ENCODE data around the gene KIAA0319L.
"Not testable (repeated sequence)": the region's sequence is repeated elsewhere in the genome, so short reads cannot be mapped to it uniquely, and the experiment has no call there.

Gene KIAA0319L

DNA sequence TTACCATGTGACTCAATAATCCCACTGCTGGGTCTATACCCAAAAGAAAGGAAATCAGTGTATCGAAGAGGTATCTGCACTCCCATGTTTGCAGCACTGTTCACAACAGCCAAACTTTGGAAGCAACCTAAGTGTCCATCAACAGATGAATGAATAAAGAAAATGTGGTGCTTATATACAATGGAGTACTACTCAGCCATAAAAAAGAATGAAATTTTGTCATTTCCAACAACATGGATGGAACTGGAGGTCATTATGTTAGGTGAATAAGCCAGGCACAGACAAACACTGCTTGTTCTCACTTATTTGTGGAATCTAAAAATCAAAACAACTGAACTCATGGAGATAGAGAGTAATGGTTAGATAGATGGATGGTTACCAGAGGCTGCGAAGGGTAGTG, 79.3 kb downstream of the KIAA0319L start:
- DNase-seq = no peak

DNA sequence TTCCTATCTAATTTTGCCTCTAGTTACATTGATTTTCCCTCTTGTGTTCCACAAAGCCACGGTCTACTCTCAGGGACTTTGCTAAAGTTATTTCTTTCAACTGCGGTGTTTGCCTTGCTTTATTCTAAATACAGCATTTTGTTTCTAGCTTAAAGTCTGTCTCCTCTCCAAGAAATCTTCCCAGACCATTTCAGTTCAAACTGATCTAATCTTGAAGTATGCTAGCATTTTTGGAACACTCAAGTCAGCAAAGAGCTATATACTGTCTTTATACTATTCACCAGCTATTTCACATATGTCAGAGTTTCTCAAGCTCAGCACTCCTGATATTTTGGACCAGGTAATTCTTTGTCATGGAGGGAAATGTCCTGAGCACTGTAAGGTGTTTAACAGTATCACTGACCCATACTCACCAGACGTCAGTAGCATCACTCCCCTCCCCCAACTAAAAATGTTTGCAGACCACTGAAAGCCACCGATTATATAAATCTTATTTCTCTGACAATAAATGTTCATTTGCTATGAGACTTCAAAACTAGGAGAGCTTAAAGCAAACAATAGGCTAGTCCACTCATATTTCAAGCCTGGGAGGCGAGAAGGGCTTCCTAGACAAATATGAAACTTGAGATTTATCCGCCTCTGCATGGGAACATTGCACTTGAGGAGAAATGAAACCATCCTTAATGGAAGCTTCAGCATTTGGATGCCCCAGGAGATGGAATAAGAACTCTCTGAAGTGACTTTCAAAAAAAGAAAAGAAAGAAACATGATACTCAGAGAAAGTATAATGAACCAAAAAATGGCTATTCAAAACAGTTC, 81.1 kb downstream of the KIAA0319L start:
- no peak for DNase-seq

DNA sequence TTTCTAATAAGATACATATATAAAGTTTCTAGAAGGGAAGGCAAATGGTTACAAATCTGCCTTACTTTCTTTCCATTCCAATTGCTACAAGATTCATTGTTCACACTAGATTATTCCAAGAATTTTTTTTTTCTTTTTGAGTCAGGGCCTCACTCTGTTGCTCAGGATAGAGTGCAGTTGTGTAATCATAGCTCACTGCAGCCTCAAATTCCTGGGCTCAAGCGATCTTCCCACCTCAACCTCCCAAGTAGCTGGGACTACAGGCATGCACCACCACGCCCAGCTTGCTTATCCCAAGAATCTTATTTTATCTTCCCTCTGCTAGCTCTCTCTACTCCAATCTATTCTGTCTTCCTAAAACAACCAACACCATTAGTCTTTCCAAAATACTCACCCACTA, 81.8 kb downstream of the KIAA0319L start:
- DNase-seq = no peak

DNA sequence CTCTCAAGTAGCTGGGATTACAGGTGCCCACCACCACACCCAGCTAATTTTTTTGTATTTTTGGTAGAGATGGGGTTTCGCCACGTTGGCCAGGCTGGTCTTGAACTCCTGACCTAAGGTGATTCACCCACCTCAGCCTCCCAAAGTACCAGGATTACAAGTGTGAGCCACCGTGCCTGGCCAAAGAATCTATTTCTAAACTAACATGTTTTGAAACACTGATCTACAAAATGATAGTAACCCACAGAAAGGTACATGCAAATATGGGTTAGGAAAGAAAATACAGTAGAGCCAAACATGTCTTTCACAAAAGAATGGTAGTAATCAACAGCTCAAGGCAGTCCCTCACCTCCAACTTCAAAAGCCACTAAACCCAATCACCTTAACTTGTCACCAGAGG, 84.0 kb downstream of the KIAA0319L start:
- DNase-seq = not testable (repeated sequence)

DNA sequence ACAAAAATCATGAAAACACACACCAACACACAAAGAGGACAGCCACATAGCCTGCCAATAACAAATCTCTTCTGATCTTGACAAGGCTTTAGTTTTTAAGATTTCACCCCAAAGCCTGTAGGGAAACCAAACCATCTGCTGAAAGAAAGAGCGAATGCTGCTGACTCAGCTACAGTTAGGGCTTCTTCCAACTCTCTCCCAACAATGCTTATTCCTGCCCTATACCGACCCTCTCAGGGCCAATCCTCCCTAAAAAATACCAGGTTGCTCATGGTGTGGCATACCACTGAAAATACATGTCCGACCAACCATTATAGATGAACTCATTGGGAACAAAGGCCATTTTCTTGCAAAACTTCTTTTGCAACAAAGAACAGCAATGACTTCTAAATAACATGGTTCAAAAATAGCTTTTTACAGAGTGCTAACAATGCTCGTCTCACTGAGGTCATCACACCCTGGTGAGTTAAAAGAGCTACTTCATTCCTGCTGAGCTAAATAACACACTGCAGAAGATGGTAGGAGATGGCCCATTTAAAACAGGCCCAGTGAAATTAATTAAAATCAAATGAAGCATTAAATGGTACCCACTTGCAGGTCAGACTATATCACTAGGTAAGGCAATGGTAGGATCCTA, 86.1 kb downstream of the KIAA0319L start:
- DNase-seq = no peak

DNA sequence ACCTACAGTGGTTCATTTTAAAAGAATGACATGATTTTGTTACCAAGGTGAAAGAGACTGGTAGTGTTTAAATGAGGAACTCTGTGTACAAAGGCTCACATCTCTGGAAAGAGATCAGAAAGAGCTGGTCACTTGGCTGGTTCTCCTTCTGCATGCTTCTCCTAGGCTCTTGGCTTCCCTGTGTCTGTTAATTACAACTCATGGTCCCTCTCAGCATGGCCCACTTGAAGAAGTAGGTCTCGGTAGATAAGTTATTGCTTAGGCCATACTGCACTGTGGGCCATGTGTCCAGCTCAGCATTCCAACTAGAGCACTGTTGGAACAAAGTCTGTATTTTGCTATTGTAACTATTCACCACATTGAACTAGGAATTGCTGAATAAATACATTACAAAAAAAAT, 91.1 kb downstream of the KIAA0319L start:
- DNase-seq = no peak

DNA sequence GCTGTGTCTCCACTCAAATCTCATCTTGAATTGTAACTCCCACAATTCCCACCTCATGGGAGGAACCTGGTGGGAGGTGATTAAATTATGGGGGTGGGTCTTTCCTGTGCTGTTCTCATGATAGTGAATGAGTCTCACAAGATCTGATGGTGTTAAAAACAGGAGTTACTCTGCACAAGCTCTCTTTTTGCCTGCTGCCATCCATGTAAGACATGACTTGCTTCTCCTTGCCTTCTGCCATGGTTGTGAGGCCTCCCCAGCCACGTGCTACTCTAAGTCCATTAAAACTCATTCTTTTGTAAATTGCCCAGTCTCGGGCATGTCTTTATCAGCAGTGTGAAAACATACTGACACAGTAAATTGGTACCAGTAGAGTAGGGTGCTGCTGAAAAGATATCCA, 93.5 kb downstream of the KIAA0319L start:
- not testable (repeated sequence) for DNase-seq

DNA sequence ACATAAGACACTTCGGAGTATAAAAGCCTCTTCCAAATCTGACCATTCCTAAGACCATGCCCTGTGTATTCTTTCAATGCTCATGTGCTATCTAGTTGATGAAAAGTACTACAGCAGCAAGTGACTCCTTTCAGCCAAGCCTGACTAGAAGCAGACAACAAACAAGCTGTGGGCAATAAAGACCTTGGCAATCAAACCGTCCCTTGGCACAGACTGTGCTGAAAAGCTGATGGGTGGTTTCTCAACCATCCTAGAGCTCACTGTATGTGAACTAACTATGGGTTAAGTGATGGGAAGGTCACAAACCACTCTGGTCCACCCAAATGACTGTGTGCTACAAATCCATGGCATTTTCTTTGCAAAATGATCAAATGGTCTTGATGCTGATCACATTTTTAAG, 94.0 kb downstream of the KIAA0319L start:
- no peak for DNase-seq

DNA sequence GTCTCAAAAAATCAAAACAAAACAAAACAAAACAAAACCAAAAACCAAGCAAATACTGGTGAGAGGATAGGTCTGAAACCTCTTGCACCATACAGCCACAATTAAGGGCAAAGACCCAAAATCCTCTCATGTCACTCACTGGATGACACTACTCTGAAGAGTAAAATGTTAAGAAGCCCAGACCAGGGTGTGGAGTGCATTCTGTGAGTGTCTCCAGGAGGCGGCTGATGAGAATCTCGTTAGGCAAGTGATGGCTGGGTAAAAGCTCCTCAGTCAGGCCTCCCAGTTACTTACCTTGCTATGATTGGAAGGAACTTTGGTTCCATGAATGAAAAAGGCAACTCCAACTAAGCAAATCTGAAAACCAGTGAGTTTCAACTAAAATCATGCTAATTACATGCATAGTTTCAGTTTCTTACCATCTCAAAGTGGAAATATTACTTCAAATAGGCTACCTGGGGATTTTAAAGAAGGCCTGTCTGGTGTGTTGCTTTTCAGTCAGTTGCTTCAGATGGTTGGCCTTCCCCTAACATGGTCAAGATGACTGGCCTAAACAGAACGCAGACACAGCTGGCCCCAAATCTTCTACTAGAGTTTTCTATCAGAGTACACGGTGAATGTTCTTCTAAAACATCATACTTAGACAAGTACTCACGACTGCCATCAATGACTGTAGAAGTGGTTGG, 95.1 kb downstream of the KIAA0319L start:
- DNase-seq = no peak

DNA sequence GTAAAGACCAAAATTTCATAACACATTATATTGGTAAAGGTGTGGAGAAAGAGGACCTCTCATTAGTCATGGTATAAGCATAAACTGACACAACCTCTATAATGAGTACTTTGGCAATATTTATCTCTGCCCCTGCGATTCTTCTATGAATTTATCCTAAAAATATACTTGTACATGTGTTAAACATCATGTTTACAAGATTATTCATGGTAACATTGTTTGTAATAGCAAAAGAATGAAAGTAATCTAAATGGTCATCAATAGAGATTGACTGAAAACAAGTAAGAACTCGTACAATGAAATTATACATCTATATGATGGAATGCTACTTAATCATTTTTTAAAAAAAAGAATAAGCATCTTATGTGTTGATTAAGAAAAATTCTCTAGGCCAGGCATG, 96.4 kb downstream of the KIAA0319L start:
- no peak for DNase-seq

DNA sequence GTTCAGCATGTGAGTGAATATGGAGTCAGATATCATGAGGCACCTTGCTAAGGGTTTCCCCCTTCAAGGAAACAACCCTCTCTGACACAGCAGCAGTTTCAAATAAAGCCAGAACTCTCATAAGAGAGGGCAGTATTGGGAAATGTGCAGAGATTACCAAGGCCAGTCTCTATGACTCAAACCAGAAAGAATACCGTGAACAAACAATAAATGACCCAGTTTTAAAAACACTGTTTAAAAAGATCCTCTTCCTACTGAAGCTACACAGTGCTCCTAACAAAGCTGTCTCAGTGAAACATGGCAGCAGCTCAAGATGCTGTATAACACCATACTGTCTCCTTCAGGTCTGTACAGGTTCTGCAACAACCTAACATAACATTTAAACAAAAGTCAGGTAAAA, 102.6 kb downstream of the KIAA0319L start:
- DNase-seq = no peak

DNA sequence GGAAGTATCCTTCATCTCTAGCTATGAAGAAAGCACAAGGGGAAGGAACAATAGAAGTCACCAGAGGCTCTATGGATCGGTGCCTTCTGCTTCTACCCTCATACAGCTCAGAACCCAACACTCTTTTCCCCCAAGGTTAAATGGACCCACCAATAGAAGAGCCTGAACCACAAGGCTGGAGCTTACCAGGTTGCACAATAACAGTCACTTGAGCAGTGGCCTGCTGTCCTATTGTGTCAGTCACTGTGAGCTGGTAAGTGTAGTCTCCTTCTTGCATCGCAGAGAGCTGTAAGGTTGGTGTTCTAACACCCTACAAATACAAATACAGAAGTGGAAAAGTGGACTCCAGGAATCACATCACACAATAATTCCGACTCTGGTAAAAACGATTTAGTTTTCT, 103.0 kb downstream of the KIAA0319L start:
- DNase-seq = no peak

DNA sequence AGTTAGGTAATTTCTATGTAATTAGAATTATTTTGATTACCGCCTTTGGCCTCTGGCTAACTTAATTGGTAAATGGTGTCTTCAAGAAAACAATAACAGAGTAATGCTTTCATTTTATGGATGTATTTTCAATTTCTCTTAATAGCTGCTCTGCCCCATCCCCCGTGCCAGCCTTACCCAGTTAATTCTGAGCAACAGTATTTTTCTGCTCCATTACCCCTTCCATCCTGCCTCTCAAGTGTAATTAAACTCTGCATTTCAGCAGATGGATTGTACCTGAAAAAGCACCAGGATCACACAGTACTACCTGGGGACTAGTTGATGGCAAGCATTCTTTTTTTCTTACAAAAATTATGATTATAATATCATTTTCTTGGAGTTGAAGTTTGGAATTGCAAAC, 104.2 kb downstream of the KIAA0319L start:
- no peak for DNase-seq

DNA sequence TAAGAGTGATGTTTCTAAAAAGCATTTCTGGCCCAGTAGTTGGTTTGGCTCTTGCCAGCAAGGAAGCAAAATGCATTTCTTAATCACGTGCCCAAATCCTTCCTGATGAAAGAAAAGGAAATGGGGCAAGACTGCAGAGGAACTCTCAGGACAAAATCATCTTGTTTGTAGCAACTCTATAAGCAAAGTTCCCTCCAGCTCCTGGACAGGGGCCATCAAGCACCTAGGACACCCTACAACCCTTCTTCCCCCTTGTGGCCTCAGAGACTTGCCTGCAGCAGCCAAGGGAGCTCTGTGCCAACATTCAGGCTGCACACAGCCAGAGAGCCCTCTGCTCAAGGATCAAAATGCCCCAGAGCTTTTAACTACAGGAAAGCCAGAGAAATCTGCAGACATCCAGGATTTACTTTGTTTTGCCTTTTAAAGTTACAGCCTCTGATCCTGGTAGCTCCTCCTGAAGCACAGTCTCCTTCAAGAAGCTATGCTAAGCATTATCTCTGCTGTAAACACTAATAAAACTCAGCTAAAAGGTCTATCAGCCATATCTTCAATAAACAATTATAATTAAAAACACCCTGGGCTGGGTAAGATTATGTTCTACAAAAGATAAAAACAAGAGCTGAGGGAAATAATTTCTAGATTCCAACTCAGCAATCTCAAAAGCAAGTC, 105.0 kb downstream of the KIAA0319L start:
- peak; percentile 40 for DNase-seq

DNA sequence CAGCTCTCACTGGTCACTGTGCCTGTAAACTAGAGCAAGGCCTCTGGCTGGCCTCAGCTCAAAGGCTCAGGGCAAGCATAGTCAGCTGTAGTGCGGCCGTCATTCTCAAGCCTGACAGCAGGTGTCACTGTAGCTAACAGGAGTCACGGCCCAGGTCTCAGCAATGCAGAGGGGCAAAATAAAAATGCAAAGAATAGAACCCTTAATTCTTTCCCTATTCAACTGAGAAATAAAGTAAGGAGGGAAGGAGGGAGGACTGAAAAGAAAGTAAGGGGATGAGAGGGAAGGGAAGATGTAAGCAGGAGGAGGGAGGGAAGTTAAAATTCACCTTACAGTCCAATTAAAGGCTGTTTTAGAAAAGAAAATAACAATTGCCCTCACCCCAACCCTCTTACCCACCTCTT, 106.1 kb downstream of the KIAA0319L start:
- DNase-seq = peak; percentile 81

DNA sequence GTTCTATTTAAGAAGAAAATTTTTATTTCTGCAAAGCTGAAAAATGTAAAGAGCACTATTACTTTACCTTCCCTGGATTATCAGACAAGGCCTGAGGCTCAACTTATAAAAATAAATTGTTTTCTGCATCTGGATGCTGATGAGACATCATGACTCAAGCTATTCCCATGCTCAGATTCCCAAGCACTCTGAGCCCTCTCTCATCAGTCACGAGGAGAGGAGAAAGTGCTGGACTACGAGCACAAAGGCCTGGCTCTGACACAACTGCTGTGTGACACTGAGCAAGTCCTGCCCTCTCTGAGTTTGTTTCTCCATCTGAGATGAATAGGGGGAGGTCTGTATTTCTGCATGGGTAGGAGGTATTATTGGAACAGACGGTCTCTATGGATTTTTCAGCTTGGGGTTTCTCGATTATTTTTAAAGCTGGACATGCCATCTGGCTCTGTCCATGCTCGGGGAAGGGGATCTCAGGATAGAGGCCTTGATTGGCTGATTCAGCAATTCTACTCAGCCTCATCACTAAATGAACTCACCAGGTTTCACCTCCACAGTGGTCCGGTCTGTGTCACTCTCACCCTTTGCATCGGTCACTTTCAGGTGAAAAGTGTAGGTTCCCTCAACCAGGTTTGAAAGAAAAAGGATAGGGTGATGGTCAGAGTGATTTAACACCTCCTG, 107.7 kb downstream of the KIAA0319L start:
- no peak for DNase-seq

DNA sequence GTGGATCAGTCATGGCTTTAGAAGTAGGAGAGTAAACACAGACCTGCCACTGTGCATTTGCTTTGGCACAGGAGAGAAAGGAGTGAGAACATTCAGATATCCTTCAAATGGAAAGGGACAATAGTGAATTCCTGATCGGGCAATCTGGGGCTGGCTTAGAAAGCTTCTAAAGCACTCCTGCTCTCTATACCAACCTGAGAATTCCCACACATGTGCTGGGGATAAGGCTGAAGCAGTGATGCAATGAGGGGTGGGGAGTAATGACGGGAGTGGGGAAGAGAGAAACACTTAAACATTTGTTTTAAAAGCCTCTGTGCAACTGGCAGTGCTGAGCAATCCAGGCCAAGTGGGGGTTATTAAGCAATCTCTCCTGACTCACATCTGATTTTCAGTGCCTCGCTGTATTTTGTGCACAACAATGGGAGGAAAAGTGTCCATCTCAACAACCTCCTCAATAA, 108.8 kb downstream of the KIAA0319L start:
- no peak for DNase-seq

DNA sequence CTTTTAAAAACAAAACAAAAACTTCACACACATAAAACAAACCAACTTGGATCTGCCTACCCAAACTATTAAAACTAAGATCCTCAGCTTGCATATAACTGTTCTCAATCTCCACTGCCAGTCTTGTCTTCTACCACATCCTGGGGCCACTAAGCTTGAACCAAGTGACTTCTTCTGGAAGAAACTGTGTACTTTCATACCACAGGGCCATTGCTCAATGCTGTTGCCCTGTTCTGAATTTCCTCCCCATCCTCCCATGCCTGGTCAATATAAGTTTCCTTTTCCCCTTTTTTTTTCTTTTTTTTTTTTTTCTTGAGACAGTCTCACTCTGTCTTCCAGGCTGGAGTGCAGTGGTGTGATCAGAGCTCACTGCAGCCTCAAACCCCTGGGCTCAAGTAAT, 109.9 kb downstream of the KIAA0319L start:
- DNase-seq = no peak

DNA sequence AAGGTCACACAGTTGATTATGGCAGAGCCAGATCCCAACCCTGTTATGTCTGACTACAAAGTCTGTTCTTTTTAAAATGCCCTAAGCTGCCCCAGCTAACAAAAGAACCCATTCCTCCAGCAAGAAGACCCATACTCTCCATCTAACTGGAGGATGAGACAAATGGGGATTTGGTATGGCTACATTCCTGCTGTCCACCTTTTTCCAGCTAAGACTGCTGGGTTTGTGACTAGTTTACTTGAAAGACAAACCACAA, 112.8 kb downstream of the KIAA0319L start:
- DNase-seq = no peak

DNA sequence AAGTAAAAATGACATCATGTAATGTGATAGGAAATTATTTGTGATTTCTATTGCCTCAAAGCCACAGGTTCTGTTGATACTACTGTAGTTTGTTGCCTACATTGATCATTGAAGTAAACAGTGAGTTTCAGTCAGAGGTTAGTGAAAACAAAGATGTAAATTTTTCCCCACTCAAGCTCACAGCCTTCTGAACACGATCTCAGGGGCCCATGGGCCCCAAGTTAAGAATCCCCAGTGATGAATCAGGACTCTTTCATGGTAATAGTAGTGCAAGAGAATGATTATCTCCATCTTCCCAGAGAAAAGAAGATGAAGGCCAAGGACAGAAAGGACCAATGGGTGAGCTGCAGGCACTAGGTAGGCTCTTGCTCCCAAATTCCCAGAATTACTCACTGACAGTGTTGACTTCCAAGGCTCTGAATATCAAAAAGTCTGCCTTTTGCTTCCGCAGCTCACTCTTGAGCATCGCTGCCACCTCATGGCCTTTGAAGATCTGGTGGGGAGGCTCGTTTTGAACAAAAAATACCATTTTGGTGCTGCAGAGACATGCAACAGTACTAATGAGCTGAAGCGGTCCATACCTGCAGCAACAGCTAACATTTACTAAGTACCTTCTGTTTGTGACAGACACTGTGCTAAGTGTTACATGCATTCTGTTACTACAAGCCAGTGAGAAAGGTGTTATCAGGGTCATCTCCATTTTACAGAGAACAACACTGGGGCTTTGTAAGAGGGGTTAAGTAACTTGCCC, 113.3 kb downstream of the KIAA0319L start:
- DNase-seq = no peak

DNA sequence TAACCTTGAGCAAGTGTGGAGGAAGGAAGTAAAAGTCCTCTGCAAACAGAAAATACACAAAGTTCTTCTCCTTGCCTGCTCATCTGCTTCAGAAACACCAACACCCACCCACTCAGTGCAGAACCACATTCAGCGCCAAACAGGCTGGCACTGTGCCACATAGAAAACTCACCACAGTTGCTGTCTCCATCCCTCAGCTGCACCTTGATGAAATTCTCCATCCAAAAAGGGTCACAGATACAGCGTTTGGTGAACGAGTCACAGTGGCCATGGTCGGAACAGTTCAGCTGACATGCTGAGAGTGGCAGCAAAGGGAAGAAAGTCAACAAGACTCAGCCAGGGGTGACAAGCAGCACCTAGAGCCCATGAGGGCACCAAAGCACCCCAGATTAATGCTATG, 114.5 kb downstream of the KIAA0319L start:
- DNase-seq = no peak

DNA sequence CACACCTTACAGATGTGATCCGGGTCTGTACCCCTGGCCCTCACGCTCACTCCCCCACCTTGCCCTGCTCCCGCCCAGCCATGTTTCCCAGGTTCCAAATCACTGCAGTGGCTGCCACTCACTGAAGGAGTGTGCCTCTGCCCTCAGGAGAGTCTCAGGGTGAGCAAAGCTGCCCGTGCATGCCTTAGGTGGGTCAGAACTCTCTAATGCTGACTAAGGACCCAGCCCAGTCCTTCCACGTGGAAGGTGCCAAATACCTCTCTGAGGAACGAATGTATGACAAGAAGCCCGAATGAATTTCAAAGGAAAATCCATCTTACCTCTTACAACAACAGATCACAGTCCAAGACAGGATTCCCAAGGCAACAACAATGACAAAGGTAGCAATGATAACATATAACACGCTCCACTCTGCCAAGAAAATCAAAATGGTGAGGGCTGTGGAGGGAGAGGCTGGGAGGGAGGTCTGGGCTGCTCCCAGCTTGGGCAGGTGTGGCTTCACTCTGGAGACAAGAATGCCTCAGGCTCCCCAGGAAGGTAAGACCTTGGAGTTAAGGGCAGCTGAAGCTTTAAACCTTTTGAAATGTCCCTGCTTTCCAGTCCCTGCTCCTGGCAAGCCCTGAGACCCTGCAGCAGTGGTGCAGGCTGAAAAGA, 115.2 kb downstream of the KIAA0319L start:
- no peak for DNase-seq
